Adrenal gland (tissue), 5 donors: Measurements from ENCODE around the gene SCAPER.

Experiments
- POLR2A ChIP-seq, 2 donors: fragments of 450-650 bp; IDR thresholded peaks; one replicate each; pipeline ENCODE4 v1.6.1; 2017; ENCODE audit warnings: antibody characterized with exemption in 2 of 2, mild to moderate bottlenecking in 2 of 2, moderate library complexity in 1 of 2
- TF ChIP-seq, protein P1 (sequence below), 6 experiments: fragments of 450-650 bp in 4 of 6; fragments of 200-600 bp in 2 of 6; sonication (generic) in 1 of 6; IDR thresholded peaks; 1 replicate in 5 of 6; 2 replicates in 1 of 6; pipeline versions ENCODE4 v1.5.1 to v1.8.0; 2016 to 2021; ENCODE audit warnings: antibody characterized with exemption in 6 of 6, mild to moderate bottlenecking in 2 of 6, moderate library complexity in 1 of 6
- donor health status: DM: no; HTN: no; CAD: no.

DNA sequence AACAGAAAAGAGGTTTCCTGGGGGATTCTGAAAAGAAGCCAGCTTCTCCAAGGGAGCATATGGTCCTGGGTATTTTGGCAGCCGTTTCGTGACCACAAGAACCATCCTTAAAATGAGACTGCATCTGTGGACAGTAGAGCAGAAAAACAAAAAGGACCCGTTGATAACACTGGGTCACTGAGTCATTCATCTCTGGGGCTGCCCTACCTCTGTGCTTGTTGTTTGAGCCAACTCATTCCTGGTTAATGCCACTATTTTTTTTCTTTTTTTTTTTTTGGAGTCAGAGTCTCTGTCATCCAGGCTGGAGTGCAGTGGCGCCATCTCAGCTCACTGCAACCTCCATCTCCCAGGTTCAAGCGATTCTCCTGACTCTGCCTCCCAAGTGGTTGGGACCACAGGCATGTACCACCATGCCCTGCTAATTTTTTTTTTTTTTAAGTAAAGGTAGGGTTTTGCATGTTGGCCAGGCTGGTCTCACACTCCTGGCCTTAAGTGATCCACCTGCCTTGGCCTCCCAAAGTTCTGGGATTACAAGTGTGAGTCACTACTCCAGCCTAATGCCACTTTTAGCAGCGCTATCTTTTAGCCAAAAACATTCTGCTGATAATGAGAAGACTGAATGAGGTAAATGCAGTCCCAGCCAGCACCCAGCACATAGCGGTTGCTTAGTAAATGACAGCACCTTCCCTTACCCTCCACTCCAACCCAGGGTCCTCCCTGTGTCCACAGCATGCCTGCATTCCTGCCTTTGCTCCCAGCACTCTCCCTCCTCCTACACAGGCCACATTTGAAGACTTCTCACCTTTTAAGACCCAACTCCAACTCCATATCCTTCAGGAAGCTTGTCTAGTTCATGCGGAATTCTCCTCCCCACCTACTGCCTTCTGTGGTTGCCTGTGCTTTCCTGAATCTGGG is 577.7 kb downstream of the SCAPER start:
- TF ChIP-seq, protein P1, sequence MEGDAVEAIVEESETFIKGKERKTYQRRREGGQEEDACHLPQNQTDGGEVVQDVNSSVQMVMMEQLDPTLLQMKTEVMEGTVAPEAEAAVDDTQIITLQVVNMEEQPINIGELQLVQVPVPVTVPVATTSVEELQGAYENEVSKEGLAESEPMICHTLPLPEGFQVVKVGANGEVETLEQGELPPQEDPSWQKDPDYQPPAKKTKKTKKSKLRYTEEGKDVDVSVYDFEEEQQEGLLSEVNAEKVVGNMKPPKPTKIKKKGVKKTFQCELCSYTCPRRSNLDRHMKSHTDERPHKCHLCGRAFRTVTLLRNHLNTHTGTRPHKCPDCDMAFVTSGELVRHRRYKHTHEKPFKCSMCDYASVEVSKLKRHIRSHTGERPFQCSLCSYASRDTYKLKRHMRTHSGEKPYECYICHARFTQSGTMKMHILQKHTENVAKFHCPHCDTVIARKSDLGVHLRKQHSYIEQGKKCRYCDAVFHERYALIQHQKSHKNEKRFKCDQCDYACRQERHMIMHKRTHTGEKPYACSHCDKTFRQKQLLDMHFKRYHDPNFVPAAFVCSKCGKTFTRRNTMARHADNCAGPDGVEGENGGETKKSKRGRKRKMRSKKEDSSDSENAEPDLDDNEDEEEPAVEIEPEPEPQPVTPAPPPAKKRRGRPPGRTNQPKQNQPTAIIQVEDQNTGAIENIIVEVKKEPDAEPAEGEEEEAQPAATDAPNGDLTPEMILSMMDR (IDR thresholded peaks at IDR 0.05): no peak
- no peak for TF ChIP-seq POLR2A (IDR thresholded peaks at IDR 0.05)
